HG03175 (cell line): ENCODE results near the gene IL20RA.

Source experiments
- ATAC-seq: cut with Tn5 transposase; IDR thresholded peaks from one replicate; pipeline ENCODE4 v1.9.1; 2021; ENCODE audit warnings: mild to moderate bottlenecking, moderate library complexity; ENCODE audit not compliant: unreplicated experiment

The IL20RA gene

GRCh38 chr6:137010128-137010718, 34.5 kb downstream of the IL20RA start:
- no peak for ATAC-seq

- ATAC-seq = no peak
Observed at GRCh38 chr6:137008204-137008603, 36.6 kb downstream of the IL20RA start.

GRCh38 chr6:137006056-137006455, 38.7 kb downstream of the IL20RA start:
- no peak for ATAC-seq

- ATAC-seq = no peak
Observed at GRCh38 chr6:137005073-137005472, 39.7 kb downstream of the IL20RA start.

DNA sequence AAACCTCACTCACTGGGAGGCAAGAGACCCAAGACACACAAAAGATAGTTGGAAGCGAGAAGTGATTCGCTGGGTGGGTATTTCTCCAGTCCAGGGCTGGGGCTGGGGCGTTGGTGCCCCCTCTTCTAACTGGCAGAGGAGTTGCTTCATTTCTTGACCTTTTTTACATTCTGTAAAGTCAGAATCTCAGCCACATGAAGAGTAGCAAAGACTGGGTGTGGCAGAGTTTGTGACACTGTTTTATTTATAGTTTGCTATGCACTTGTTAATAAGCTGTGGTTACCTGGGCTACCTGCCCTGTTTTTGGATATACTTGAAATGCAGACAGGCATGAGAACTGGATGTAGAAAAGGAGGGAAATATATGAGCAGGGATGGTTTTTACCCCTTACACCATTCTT, 42.3 kb downstream of the IL20RA start:
- no peak for ATAC-seq

- ATAC-seq = no peak
Observed at GRCh38 chr6:137001977-137002302, 42.8 kb downstream of the IL20RA start.

- no peak for ATAC-seq
Observed at GRCh38 chr6:137001299-137001976, 43.3 kb downstream of the IL20RA start.

DNA sequence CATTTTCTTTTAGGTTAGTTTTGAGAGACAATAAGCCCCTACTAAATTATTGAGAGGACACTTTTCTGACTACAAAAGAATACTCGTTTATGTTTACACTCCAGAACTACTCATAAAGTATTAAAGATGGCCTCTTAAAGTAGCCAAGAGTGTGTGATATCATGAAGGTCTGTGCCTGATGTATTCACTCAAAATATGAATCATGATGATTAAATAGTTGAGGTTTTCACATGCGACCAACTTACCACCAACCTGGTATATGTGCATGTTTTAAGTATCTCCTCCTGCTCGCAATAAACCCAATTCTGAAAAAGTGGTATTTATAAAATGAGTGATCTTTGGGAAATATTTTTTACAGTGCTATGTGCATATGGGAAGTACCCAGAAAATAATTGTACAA, 43.9 kb downstream of the IL20RA start:
- ATAC-seq = no peak

GRCh38 chr6:136995521-136995920, 49.2 kb downstream of the IL20RA start:
- no peak for ATAC-seq

DNA sequence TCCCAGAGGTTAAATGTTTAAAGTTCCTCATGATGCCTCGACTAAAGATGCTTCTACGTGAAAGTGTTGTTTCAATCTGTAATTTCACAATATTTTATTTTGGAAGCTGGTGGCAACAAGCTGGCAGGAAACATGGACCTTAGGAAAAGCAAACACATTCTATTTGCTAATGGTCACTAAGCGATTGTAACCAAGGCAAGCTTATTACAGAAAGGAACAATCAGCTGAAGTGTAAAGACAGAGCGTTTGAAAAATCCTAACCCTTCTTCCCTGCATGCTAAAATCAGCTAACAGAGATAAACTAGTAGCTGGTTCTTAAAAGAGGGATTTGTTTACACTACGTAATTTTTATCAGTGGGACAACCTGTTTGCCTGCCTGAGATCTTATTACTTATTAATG, 50.0 kb downstream of the IL20RA start:
- ATAC-seq = no peak

GRCh38 chr6:136992113-136992512, 52.7 kb downstream of the IL20RA start:
- no peak for ATAC-seq

GRCh38 chr6:136991646-136992045, 53.1 kb downstream of the IL20RA start:
- no peak for ATAC-seq

GRCh38 chr6:136990754-136991153, 54.0 kb downstream of the IL20RA start:
- no peak for ATAC-seq

- no peak for ATAC-seq
Observed at GRCh38 chr6:136990242-136990578, 54.6 kb downstream of the IL20RA start.

DNA sequence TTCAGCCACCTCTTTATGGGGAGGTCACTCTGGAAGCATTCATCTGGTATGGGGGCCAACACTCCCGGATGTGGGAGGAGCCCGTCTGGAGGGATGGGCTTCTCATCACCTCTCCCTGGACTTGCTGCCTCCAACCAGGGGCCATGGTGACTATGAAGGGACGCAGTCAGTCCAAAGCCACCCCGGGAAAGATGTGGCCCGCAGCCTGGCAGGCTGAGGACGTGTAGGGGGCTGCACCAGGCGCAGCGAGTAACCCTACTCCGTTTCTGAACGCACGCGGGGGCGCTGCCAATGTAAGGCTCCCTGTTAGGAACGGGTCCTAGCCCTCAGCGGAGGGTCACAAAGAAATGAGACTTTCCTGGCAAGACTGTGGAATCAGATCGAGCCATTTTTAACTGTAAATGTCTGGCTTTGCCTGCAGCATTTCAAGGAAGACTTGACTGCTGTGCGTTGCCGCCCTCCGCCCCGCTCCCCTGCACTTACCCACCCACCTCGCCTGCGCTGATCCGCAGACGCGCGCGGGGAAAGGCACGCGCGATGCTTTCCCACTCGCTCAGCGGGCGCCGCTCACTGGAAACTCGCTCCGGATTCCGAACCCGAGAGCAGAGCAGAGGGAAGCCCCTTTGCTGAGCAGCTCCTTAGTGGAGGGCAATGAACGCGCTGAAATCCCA, 55.1 kb downstream of the IL20RA start:
- ATAC-seq = no peak

DNA sequence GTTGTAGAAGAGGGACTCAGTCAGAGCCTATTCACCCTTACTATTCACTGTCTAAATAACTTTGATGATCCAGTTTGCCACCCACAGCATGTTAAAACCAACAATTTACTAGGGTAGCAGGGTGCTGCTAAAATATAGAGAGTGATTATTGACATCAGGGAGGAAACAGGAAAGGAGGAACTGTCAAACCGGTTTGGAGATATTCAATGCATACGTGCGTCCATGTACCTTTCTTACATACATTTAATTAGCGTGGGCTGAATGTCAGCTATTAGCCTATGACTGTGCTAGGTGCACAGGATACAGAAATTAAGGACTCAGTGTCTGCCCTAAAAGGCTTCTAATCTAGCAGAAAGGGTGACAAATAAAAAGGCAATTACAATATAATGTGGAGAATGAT, 57.2 kb downstream of the IL20RA start:
- ATAC-seq = no peak

DNA sequence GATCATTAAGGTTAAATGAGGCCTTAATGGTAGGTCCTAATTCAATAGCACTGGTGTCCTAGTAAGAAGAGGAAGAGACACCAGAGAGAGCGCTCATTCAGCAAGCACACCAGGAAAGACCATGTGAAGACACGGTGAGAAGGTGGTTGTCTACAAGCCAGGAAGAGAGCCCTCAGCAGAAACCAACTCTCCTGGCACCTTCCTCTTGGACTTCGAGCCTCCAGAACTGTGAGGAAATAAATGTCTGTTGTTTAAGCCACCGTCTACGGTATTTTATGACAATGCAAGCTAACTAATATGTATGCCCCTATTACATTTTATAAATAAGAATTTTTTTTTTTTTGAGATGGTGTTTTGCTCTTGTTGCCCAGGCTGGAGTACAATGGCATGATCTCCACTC, 59.3 kb downstream of the IL20RA start:
- ATAC-seq = no peak

GRCh38 chr6:136984578-136984977, 60.2 kb downstream of the IL20RA start:
- no peak for ATAC-seq

- no peak for ATAC-seq
Observed at GRCh38 chr6:136983687-136984086, 61.1 kb downstream of the IL20RA start.

DNA sequence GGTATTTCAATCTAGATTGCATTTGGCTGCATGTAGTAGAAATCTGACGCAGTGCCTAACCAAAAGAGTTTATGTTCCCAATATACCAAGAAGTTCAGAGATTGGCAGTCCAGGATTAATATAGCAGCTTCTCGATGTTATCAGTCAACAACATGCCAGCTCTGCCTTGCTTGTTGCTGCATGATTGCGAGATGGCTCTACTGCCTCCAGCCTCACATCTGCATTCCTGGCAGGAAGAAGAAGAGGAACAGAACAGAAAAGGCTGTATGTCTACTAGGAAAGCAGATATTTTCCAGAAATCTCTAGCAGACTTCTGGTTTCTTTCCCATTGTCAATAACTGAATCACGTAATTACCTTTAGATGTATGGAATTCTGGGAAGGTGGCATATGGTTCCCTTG, 61.8 kb downstream of the IL20RA start:
- no peak for ATAC-seq

- no peak for ATAC-seq
Observed at GRCh38 chr6:136980070-136980469, 64.7 kb downstream of the IL20RA start.

DNA sequence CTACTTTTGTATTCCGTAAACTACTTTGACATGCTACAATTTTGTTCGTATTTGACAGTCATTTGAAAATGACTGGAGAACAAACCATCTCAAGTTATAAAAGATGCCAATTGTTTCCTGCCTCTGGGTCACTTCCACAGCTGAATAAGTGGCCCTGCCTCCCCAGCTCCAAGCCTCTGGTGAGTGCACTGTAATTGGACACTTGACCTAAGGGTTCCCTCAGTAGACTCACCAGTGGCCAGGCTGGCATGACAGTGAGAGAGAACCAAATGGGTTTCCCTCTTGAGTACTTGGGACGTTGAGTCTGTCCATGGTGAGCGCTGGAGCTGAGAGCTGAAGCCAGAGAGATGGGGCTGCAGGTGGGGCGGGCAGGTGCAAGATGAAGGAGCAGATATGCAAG, 65.6 kb downstream of the IL20RA start:
- ATAC-seq = no peak

- ATAC-seq = no peak
Observed at GRCh38 chr6:136977075-136977474, 67.7 kb downstream of the IL20RA start.
